K562 (cell line): ENCODE results near the gene CCR8. TPM values are rescaled to one million over a fixed set of nuclear protein-coding genes. Genes with fewer than 3 reads are reported as not detected.
A peak's percentile ranks its signal among the peaks of the same experiment; 100 is the strongest.

Source experiments
- C11orf30 ChIP-seq: fragments of 450-650 bp; IDR thresholded peaks from 2 replicates; pipeline ENCODE4 v1.6.1; 2016; ENCODE audit warnings: low read depth, mild to moderate bottlenecking
- CREB1 ChIP-seq, 2 experiments: sonication (generic) in 1 of 2; formaldehyde crosslinking in 1 of 2; IDR thresholded peaks; 2 replicates each; pipeline versions ENCODE4 v1.6.1 to v1.8.0; 2012 to 2022; ENCODE audit warnings: inconsistent platforms in 1 of 2, mild to moderate bottlenecking in 1 of 2, missing genetic modification reagents in 1 of 2, moderate library complexity in 1 of 2
- CUX1 ChIP-seq: fragments of 200-800 bp; sonication (Bioruptor generic); IDR thresholded peaks from 2 replicates; pipeline ENCODE4 v1.6.1; 2016; ENCODE audit warnings: missing genetic modification characterization, missing compliant biosample characterization
- ELK3 ChIP-seq: fragments of 450-650 bp; formaldehyde crosslinking; IDR thresholded peaks from 2 replicates; pipeline ENCODE4 v1.4.0; 2020; ENCODE audit warnings: mild to moderate bottlenecking
- JUN ChIP-seq, 2 experiments: sonication (generic) in 1 of 2; formaldehyde crosslinking in 1 of 2; IDR thresholded peaks; 2 replicates each; pipeline versions ENCODE4 v1.6.1 to v1.8.0; 2012 to 2022; ENCODE audit warnings: borderline replicate concordance in 2 of 2, mild to moderate bottlenecking in 2 of 2, improper control_type of control experiment in 1 of 2, low read depth in 1 of 2, low read length in 1 of 2, missing genetic modification reagents in 1 of 2
- NFIC ChIP-seq: fragments of 450-650 bp; IDR thresholded peaks from 2 replicates; pipeline ENCODE4 v1.6.1; 2017; ENCODE audit warnings: mild to moderate bottlenecking, inconsistent platforms
- NFIX ChIP-seq: fragments of 250-450 bp; sonication (Bioruptor Pico); IDR thresholded peaks from 2 replicates; pipeline ENCODE4 v1.4.0; 2020; ENCODE audit warnings: low read depth, mild to moderate bottlenecking, moderate library complexity
- PCBP2 ChIP-seq: fragments of 200-400 bp; formaldehyde crosslinking; IDR thresholded peaks from 2 replicates; pipeline ENCODE4 v1.6.1; 2018; ENCODE audit warnings: low read length, low read depth, mild to moderate bottlenecking, moderate library complexity; ENCODE audit not compliant: poor library complexity, severe bottlenecking
- XRCC4 ChIP-seq: IDR thresholded peaks from one replicate; pipeline ENCODE4 v1.6.1; 2011; ENCODE audit not compliant: insufficient read depth, insufficient read length; ENCODE audit errors: extremely low read depth
- ZNF174 ChIP-seq: fragments of 250-450 bp; sonication (Bioruptor Pico); IDR thresholded peaks from 2 replicates; pipeline ENCODE4 v1.4.0; 2020; ENCODE audit warnings: mild to moderate bottlenecking
- ZNF239 ChIP-seq: fragments of 250-450 bp; sonication (Bioruptor Pico); IDR thresholded peaks from 2 replicates; pipeline ENCODE4 v1.4.0; 2020; ENCODE audit warnings: mild to moderate bottlenecking
- ZNF384 ChIP-seq: IDR thresholded peaks from 2 replicates; pipeline ENCODE4 v1.6.1; 2012; ENCODE audit warnings: low read depth, low read length, improper control_type of control experiment
- ZNF639 ChIP-seq, 2 experiments: fragments of 200-800 bp in 1 of 2; sonication (Bioruptor generic) in 1 of 2; sonication (generic) in 1 of 2; formaldehyde crosslinking in 1 of 2; IDR thresholded peaks in 1 of 2; conservative IDR thresholded peaks in 1 of 2; 2 replicates each; pipeline versions ENCODE4 v1.5.0 to v1.6.1; 2016 to 2020; ENCODE audit warnings: missing compliant biosample characterization in 1 of 2, missing genetic modification characterization in 1 of 2, missing genetic modification reagents in 1 of 2
- polyA plus RNA-seq, 8 experiments: library from polyadenylated mRNA; depleted of rRNA in 4 of 8; stranded (reverse) in 5 of 8; unstranded in 3 of 8; fragments of >200 nt; fragmentation: Nextera tagmentation in 2 of 8; fragmentation: Illumina TruSeq in 1 of 8; extraction: Ambion mirVana in 2 of 8; extraction: Trizol in 1 of 8; gene quantifications; 2 replicates each; pipeline versions ENCODE4 v1.2.1 to v1.2.3, GENCODE V29; 2011 to 2014; ENCODE audit warnings: inconsistent platforms in 1 of 8, missing spikeins in 1 of 8
- total RNA-seq, 7 experiments: library from RNA; depleted of rRNA in 6 of 7; stranded (reverse); fragments of >200 nt in 6 of 7; fragmentation: Illumina TruSeq in 2 of 7; extraction: Trizol in 2 of 7; gene quantifications; 2 replicates each; pipeline versions ENCODE4 v1.2.1 to v1.2.3, GENCODE V29; 2011 to 2021; ENCODE audit warnings: low replicate concordance in 1 of 7
- TF ChIP-seq, protein P1 (sequence below): fragments of 250-450 bp; sonication (Bioruptor Pico); IDR thresholded peaks from 2 replicates; pipeline ENCODE4 v1.4.0; 2020; ENCODE audit warnings: mild to moderate bottlenecking, moderate library complexity, borderline replicate concordance

Gene CCR8
- total and polyA plus RNA-seq, 9 of the 15 experiments (the other 6 are each of a cell fraction or from before 2014, with no cell fraction given) = not detected

GRCh38 chr3:39287216-39288164 lies 42.0 kb upstream of the CCR8 start (continued):
- no peak for TF ChIP-seq CUX1
- TF ChIP-seq ZNF174 = no peak
- TF ChIP-seq, protein P1, sequence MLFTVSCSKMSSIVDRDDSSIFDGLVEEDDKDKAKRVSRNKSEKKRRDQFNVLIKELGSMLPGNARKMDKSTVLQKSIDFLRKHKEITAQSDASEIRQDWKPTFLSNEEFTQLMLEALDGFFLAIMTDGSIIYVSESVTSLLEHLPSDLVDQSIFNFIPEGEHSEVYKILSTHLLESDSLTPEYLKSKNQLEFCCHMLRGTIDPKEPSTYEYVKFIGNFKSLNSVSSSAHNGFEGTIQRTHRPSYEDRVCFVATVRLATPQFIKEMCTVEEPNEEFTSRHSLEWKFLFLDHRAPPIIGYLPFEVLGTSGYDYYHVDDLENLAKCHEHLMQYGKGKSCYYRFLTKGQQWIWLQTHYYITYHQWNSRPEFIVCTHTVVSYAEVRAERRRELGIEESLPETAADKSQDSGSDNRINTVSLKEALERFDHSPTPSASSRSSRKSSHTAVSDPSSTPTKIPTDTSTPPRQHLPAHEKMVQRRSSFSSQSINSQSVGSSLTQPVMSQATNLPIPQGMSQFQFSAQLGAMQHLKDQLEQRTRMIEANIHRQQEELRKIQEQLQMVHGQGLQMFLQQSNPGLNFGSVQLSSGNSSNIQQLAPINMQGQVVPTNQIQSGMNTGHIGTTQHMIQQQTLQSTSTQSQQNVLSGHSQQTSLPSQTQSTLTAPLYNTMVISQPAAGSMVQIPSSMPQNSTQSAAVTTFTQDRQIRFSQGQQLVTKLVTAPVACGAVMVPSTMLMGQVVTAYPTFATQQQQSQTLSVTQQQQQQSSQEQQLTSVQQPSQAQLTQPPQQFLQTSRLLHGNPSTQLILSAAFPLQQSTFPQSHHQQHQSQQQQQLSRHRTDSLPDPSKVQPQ (CRISPR knock-in tag) = no peak
- no peak for TF ChIP-seq NFIX (CRISPR knock-in tag)
- no peak for TF ChIP-seq ZNF239
- no peak for TF ChIP-seq ELK3 (CRISPR knock-in tag)
- TF ChIP-seq ZNF639 (CRISPR knock-in tag; conservative IDR thresholded peaks at IDR 0.05 in 1 of 2, IDR thresholded peaks at IDR 0.05 in 1 of 2) = no peak
- TF ChIP-seq JUN (IDR thresholded peaks at IDR 0.05; ENCODE audit: borderline replicate concordance, low read depth, low read length) = peak; percentile 61; the same call in 1 of the 2 replicates
- TF ChIP-seq JUN (CRISPR knock-in tag; IDR thresholded peaks at IDR 0.05; ENCODE audit: borderline replicate concordance) = no peak
- TF ChIP-seq C11orf30 = peak; percentile 88
- no peak for TF ChIP-seq PCBP2
- no peak for TF ChIP-seq NFIC
- no peak for TF ChIP-seq CREB1 (IDR thresholded peaks at IDR 0.05)
- TF ChIP-seq CREB1 (CRISPR knock-in tag; IDR thresholded peaks at IDR 0.05) = 0 out of 2 replicates have a peak, but pooled peaks have one; percentile 19
- TF ChIP-seq XRCC4 = no peak
- TF ChIP-seq ZNF384 = no peak
